ENCODE data around the gene KLF15. TPM values are rescaled to one million over a fixed set of nuclear protein-coding genes. Genes with fewer than 3 reads are reported as not detected.

Gene KLF15
- total RNA-seq, 1 experiment from 2014 or later = 14.7 TPM

GRCh38 chr3:126304704-126305103, 52.5 kb downstream of the KLF15 start:
- TF ChIP-seq JAZF1 (CRISPR knock-in tag; IDR thresholded peaks at IDR 0.05) (no peak), MYBL2 (CRISPR knock-in tag; IDR thresholded peaks at IDR 0.05) (no peak), ETV6 (CRISPR knock-in tag; IDR thresholded peaks at IDR 0.05) (no peak), E2F1 (CRISPR knock-in tag; IDR thresholded peaks at IDR 0.05) (no peak), FOXK1 (CRISPR knock-in tag; IDR thresholded peaks at IDR 0.05) (no peak), SMAD3 (CRISPR knock-in tag; IDR thresholded peaks at IDR 0.05; ENCODE audit: borderline replicate concordance) (no peak), ZBTB21 (CRISPR knock-in tag; IDR thresholded peaks at IDR 0.05; ENCODE audit: borderline replicate concordance) (no peak), PREB (CRISPR knock-in tag; IDR thresholded peaks at IDR 0.05; ENCODE audit: borderline replicate concordance) (no peak), IRF1 (CRISPR knock-in tag; IDR thresholded peaks at IDR 0.05) (no peak), CBFB (CRISPR knock-in tag; IDR thresholded peaks at IDR 0.05; ENCODE audit: low read depth) (no peak), HMGXB4 (CRISPR knock-in tag; IDR thresholded peaks at IDR 0.05) (no peak)
- CTCF ChIA-PET = no interaction called here
- H3K27me3 Mint-ChIP-seq (ENCODE audit: low read depth) = no peaks in the 10 kb centered on the region
- H3K4me3 Mint-ChIP-seq = no peak overlapping the region
- H3K36me3 Mint-ChIP-seq = peaks cover 17% of the 10 kb centered on the region
- POLR2A ChIA-PET = no interaction called here
- ATAC-seq (no peak), DNase-seq (ENCODE audit: low spot score) (no peak)
- H3K4me1 Mint-ChIP-seq = peaks cover 4% of the 10 kb centered on the region
- no peak overlapping the region for H3K27ac Mint-ChIP-seq
- peaks cover 33% of the 10 kb centered on the region for H3K9me3 Mint-ChIP-seq

- DNase-seq (ENCODE audit: low spot score) (no peak), ATAC-seq (no peak)
- ChIA-PET POLR2A (no interaction called here), CTCF (no interaction called here)
- no peaks in the 10 kb centered on the region for H3K27me3 Mint-ChIP-seq (ENCODE audit: low read depth)
- no peak overlapping the region for H3K27ac Mint-ChIP-seq
- H3K4me3 Mint-ChIP-seq = no peak overlapping the region
- peaks cover 17% of the 10 kb centered on the region for H3K36me3 Mint-ChIP-seq
- peaks cover 4% of the 10 kb centered on the region for H3K4me1 Mint-ChIP-seq
- peaks cover 33% of the 10 kb centered on the region for H3K9me3 Mint-ChIP-seq
- TF ChIP-seq ZNF219 (CRISPR knock-in tag; IDR thresholded peaks at IDR 0.05; ENCODE audit: borderline replicate concordance) = no peak
- TF ChIP-seq USF1 (CRISPR knock-in tag; IDR thresholded peaks at IDR 0.05) = no peak
- TF ChIP-seq ZNF532 (CRISPR knock-in tag; IDR thresholded peaks at IDR 0.05; ENCODE audit: borderline replicate concordance) = no peak
- TF ChIP-seq CDX4 (CRISPR knock-in tag; IDR thresholded peaks at IDR 0.05; ENCODE audit: borderline replicate concordance) = no peak
- no peak for TF ChIP-seq ZNF138 (CRISPR knock-in tag; conservative IDR thresholded peaks at IDR 0.05)
- no peak for TF ChIP-seq ZNF396 (CRISPR knock-in tag; IDR thresholded peaks at IDR 0.05; ENCODE audit: borderline replicate concordance)
- no peak for TF ChIP-seq CBFB (CRISPR knock-in tag; IDR thresholded peaks at IDR 0.05; ENCODE audit: low read depth)
- no peak for TF ChIP-seq ARID4B (CRISPR knock-in tag; IDR thresholded peaks at IDR 0.05; ENCODE audit: borderline replicate concordance)
Measured at GRCh38 chr3:126304291-126304690, 52.9 kb downstream of the KLF15 start.

All from WTC11 (cell line).